ENCODE data around the gene B4GALT7. TPM values are rescaled to one million over a fixed set of nuclear protein-coding genes. Genes with fewer than 3 reads are reported as not detected.

Gene B4GALT7
- polyA plus RNA-seq, 1 of the 3 experiments (the other 2 are of a cell fraction), result 37.5 TPM

GRCh38 chr5:177592010-177592834 is 7.7 kb upstream of the B4GALT7 start, which contains the start of gene TMED9:
TSS of gene TMED9 (plus strand) at chr5:177592203. CDS start at chr5:177592215, 12 bp downstream.
- Histone ChIP-seq H3K9me3 (no peaks in the 10 kb centered on the region), H3K79me2 (ENCODE audit: insufficient read depth) (peaks cover 24% of the 10 kb centered on the region), H3F3A (replicated peaks; ENCODE audit: insufficient read depth) (peaks cover 10% of the 10 kb centered on the region), H3K4me2 (peak within 1 kb of the TSS; percentile 77), H3K9ac (peak within 1 kb of the TSS; percentile 83), H3K27ac (ENCODE audit: low read depth in 2 of 2, low read length in 1 of 2) (peak within 1 kb of the TSS; percentile 57 to 80; a peak in 3 of 4 replicates), H3K4me1 (ENCODE audit: control insufficient read depth in 1 of 2, insufficient read depth in 2 of 2, low read depth in 1 of 2, low read length in 1 of 2) (peaks cover 7 to 9% of the 10 kb centered on the region in 2 experiments; a peak in 2 of 4 replicates), H3K36me3 (replicated peaks in 1 of 2; ENCODE audit: control insufficient read depth in 1 of 2, insufficient read depth in 2 of 2, low read length in 1 of 2) (peaks cover 34 to 41% of the 10 kb centered on the region in 2 experiments), H4K20me1 (ENCODE audit: insufficient read depth) (peaks cover 6% of the 10 kb centered on the region; the same call in 1 of the 2 replicates), H3K27me3 (ENCODE audit: insufficient read depth) (peaks cover 14% of the 10 kb centered on the region), H3K4me3 (ENCODE audit: low read depth in 2 of 2, low read length in 1 of 2) (peak within 1 kb of the TSS; percentile 69 to 86), H3K9me2 (no peaks in the 10 kb centered on the region), H2AFZ (ENCODE audit: low read depth) (peak within 1 kb of the TSS; percentile 74; the same call in 1 of the 2 replicates)
- peak; percentile 95 for DNase-seq
- ChIA-PET CTCF (interaction anchor here (1.2 kb wide), 2 partner anchors 15 to 484 kb away, joined by 4 to 6 read pairs; no protein-coding TSS in a partner anchor), POLR2A (interaction anchor here (0.8 to 1.4 kb wide), 2 partner anchors 9 to 16 kb away, joined by 4 read pairs; no protein-coding TSS in a partner anchor)
- WGBS (ENCODE audit: low lambda C conversion rate), result 2% methylated on average over 25 of the region's 71 CpGs
- TF ChIP-seq ELF1 (IDR thresholded peaks at IDR 0.05) (peak; percentile 49), CTCF (IDR thresholded peaks at IDR 0.05) (no peak), REST (IDR thresholded peaks at IDR 0.05; ENCODE audit: low read depth, low read length) (no peak), GABPA (IDR thresholded peaks at IDR 0.05; ENCODE audit: low read depth) (peak; percentile 23; the same call in 1 of the 2 replicates), MXI1 (IDR thresholded peaks at IDR 0.05; ENCODE audit: low read depth, low read length) (peak; percentile 57), NRF1 (IDR thresholded peaks at IDR 0.05; ENCODE audit: low read depth, low read length) (peak; percentile 92), CHD2 (IDR thresholded peaks at IDR 0.05; ENCODE audit: low read length, partially characterized antibody) (peak; percentile 80), TCF12 (IDR thresholded peaks at IDR 0.05) (no peak), POLR2AphosphoS5 (IDR thresholded peaks at IDR 0.05; ENCODE audit: low read depth, low read length) (peak; percentile 93), TEAD4 (IDR thresholded peaks at IDR 0.05; ENCODE audit: borderline replicate concordance, insufficient read depth) (no peak), SIN3A (IDR thresholded peaks at IDR 0.05; ENCODE audit: borderline replicate concordance, low read depth, low read length) (peak; percentile 65; the same call in 1 of the 2 replicates), YY1 (IDR thresholded peaks at IDR 0.05; ENCODE audit: low read depth) (peak; percentile 91), FOXM1 (IDR thresholded peaks at IDR 0.05; ENCODE audit: low read depth) (no peak), TAF1 (IDR thresholded peaks at IDR 0.05; ENCODE audit: borderline replicate concordance, low read depth, low read length) (peak; percentile 91), JUND (IDR thresholded peaks at IDR 0.05) (no peak), EZH2phosphoT487 (IDR thresholded peaks at IDR 0.05; ENCODE audit: borderline replicate concordance, low read depth) (no peak), MEF2A (IDR thresholded peaks at IDR 0.05; ENCODE audit: borderline replicate concordance, low read depth) (no peak), SMC3 (IDR thresholded peaks at IDR 0.05; ENCODE audit: low read depth, low read length) (no peak)
- TF ChIP-seq, protein P1, sequence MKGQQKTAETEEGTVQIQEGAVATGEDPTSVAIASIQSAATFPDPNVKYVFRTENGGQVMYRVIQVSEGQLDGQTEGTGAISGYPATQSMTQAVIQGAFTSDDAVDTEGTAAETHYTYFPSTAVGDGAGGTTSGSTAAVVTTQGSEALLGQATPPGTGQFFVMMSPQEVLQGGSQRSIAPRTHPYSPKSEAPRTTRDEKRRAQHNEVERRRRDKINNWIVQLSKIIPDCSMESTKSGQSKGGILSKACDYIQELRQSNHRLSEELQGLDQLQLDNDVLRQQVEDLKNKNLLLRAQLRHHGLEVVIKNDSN (IDR thresholded peaks at IDR 0.05; ENCODE audit: borderline replicate concordance, low read depth), result no peak
- TF ChIP-seq, protein P2, sequence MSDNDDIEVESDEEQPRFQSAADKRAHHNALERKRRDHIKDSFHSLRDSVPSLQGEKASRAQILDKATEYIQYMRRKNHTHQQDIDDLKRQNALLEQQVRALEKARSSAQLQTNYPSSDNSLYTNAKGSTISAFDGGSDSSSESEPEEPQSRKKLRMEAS (IDR thresholded peaks at IDR 0.05; ENCODE audit: low read depth), result no peak; the same call in 1 of the 2 replicates
